Pulmonary artery endothelial cell (primary cell): ENCODE measurements around the gene WSCD2. TPM values are rescaled to one million over a fixed set of nuclear protein-coding genes. Genes with fewer than 3 reads are reported as not detected.
"Not testable (repeated sequence)": the region's sequence is repeated elsewhere in the genome, so short reads cannot be mapped to it uniquely, and the experiment has no call there.

Experiments
- DNase-seq: peaks from one replicate; pipeline ENCODE4 v3.0.0-alpha.2; 2011; ENCODE audit warnings: low read depth, low spot score
- total RNA-seq: library from RNA; depleted of rRNA; stranded (reverse); fragments of >200 nt; gene quantifications from 2 replicates; pipeline ENCODE4 v1.2.3, GENCODE V29; 2014

Gene WSCD2
- total RNA-seq, 1 donor from 2014 or later, result not detected

DNA sequence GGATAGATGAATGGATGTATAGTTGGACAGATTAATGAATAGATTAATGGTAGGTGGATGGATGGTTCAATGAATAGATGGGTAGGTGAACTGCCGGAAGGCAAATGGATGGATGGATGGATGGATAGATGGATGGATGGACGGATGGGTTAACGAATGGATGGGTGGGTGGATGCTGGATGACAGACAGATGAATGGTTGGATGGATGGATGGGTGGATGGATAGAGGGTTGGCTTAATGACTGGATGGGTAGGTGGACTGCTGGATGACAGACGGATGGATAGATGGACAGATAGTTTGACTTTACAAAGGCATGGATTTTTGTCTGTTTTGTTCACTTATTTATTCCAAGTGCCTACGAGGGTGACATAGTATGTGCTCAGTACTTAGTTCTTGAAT is 64.4 kb downstream of the WSCD2 start:
- DNase-seq, result no peak

DNA sequence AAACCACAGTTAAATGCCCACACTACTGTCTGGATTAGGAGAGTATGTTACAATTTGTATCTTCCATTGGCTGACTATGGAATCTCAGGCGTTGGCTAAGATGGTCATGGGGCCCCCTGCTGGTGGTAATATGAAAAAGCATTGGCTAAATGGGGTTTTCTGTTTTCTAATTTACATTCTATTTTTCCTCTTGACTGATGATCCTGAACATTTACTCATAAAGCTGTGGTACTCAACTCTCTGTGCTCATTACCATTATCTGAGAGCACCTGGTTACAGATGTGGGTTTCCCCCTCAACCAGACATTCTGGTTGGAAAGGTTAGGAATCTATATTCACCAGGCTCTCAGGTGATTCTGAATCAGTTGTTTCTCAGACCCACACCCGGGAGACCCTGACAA is 64.8 kb downstream of the WSCD2 start:
- no peak for DNase-seq

DNA sequence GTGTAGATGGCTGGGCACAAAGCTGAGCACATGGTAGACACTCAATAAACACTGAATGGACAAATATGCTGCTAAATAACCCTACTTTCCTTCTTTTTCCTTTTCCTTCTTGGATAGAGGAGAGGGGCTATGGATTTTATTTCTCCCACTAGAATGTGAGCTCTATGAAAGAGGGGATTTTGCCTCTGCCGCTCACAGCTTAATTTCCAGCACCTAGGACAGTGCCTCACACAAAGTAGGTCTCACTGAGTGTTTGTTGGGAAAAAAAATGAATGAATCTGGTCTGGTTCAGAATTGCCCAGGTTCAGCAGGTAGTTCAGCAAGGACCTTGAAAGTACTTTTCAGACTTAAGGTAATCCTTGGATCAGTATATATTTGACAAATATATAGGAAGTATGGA is 65.5 kb downstream of the WSCD2 start:
- no peak for DNase-seq

DNA sequence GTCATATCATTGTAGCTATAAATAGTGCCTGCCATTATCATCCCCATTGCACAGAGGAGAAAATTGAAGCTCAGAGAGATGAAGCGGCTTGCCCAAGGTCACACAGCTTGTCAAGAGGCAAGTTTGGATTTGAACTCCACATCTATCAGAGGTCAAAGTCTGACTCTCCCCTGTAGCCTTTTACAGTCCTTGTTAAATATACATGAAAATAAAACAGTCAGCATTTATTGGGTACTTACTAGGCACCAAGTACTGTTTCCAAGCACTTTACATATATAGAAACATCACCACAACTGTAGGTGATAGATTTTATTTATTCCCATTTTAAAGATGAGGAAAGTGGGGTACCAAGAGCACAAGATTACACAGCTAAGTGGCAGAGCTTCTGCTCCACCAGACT is 67.2 kb downstream of the WSCD2 start:
- DNase-seq, result no peak

DNA sequence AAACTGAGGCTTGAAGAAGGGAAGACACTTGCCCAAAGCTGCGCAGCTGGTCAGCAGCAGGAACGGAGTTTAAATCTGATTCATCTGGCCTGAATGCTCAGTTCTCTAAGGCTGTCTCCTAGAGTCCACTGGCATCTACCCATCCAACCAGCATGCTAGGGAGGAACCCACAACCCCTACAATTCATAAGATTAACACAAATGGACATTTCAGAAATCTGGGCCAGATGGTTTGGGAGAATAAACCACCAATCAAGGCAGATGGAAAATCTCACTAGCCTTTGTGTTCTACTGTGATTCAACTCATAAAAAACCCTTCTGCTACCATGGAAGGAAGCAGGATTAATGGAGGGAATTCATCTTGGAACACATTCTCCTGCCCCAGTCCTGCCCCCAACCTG is 67.8 kb downstream of the WSCD2 start:
- DNase-seq, result no peak

DNA sequence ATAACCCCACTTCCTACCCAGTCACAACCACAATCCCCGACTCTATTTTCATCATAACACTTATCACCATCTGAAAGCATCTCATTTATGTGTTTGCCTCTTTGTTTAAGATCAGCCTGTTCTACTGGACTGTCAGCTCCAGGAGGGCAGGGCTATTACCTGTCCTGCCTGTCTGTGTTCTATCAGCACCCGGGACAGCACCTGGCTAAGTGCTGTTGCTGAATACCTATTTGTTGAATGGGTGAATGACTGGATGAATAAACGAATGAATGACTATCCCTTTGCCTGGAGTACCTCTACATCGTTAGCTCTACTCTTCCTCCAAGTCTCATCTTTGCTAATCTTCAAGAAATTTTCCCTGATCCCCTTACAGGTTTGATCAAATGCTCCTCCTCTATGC is 69.0 kb downstream of the WSCD2 start:
- no peak for DNase-seq

DNA sequence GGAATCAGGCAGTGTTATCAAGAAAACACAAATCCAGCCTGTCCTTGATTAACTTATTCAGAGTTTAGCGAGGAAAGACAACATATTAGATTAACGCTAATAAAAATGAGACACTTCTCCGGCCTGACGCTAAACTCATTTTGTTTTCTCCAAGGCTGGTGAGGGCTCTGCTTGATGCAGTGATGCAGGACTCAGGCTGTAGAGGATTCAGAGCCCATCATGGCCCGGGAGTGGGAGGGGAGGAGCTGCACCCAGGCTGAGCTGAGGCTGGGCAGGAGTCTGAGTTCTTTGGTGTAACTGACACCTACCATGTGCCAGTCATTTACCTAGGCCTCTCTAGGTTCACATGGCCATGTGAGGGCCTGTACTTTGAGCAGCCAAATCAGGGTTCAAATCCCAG is 70.0 kb downstream of the WSCD2 start:
- DNase-seq, result no peak

DNA sequence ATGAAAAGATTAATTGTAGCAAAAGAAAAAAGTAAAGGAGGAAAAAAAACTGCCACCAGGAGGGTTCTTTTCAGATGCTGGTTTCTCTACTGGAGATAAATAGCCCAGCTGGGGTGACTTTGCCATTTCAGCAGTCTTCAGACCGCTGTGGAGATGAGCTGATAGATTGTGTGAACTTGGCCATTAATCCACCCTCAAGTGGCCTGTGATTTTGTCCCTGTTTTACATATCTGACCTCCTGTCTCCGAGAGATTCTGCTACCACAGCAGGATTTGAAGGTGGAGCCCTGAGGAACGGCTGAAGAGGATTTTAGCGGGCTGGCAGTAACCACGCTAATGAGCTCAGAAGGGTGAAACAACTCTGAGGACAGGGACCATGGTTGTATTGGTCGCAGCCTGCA is 72.7 kb downstream of the WSCD2 start:
- DNase-seq, result no peak

DNA sequence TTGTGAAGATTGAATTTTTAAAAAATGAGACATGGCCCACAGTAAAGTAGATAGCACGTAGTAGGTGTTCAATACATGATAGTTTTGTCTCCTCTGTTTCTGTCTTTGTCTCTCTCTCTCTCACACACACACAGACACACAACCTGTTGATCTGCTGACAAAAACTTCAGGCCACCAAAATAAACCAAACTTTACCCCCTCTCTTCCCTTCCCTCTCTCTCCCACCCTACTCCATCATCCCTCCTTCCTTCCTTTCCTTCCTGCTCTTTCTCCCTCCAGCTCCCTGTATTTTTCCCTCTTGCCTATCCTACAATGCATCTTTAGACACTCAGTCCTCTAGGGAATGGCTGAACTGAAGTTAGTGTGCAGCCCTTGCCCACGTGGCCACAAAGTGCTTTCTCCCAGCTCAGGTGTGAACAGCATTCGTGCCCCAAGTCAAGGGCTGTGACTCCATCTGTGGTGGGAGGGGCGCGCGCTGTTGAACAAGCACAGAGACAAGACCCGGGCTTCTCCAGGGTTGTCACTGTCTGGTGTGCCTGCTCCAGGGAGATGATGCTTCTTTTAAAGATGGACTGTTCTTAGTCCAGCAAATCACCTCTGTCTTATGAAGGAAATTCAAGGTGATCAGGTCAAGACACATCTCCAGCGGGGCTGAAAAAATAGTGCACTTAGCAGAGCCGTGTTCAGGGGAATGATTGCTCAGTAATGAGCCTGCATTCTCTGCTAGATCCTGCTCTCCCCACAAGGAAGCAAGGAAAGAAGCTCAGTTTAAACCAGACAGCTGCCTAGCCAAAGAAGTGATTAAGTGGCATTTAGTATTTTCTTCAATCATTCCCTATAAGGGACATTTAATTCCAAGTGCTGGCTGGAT is 75.3 kb downstream of the WSCD2 start:
- no peak for DNase-seq

DNA sequence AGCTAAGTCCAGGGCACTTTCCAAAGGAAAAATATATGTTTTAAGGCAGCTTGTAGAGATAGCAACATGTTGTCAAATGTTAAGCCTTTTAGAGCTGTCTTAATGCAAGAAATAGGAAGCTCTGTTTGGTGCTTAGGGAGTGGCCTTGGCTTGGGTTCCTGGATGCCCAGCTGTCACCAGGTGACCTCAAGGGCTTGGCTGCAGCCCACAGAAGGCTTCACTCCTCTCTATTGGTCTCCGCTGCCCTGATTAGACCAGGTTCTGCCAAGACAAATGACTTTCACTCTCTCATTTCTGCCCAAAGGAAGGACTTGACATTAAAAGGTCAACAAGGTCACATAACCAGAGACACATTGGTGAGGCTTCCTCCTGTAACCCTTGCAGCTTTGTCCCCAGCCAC is 76.8 kb downstream of the WSCD2 start:
- no peak for DNase-seq

DNA sequence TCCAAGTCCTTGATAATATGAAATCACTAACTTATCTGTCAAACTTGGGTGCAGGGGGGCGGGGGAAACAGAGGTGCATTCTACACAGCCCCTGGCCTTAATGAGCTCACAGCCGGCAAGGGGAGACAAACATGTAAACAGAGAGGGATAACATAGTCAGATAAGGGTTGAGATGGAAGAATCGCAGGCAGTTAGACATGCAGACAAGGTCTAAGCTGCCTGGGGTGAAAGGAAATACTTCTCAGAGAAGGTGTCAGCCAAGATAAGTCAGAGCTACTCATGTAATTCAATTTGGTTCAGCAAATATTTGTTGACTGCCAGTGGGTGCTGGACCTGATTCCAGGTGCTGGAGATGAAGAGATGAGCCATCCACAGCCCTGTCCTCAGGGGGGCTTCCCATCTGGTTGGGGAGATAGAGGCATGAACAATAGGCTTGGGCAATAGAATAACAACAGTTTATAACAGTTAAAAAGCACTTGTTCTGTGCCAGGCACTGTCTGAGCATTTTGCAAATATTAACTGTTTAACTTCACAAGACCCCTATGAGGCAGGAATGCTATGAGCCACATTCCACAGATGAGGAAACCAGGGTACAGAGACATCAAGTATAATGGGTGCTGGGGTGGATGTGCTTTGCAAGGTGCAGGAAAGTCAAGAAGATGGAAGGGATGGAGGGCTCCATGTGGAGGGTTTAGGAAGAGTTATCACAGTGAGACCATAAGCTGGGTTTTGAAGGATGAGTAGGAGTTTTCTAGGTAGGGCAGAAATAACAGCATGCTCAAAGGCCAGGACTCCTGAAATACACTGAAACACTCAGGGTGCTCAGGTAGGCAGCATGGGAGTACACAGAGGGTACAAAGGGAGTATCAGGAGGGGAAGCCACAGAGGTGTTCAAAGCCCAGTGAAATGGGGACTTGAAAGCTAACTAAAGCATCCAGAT is 79.0 kb downstream of the WSCD2 start:
- no peak for DNase-seq

DNA sequence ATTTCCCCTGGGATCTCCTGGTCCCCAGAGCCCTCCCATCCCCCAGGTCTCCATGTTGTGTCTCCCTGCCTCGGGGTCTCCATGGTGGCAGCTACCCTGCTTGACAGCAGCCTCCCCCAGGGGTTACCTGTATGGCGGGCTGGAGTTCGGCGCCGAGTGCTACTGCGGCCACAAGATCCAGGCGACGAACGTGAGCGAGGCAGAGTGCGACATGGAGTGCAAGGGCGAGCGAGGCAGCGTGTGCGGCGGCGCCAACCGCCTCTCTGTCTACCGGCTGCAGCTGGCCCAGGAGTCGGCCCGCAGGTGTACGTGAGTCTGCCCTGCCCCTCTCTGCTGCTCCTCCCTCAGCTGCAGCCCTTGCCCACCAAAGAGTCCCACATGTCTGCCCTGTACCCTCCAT is 80.9 kb downstream of the WSCD2 start:
- DNase-seq, result no peak

DNA sequence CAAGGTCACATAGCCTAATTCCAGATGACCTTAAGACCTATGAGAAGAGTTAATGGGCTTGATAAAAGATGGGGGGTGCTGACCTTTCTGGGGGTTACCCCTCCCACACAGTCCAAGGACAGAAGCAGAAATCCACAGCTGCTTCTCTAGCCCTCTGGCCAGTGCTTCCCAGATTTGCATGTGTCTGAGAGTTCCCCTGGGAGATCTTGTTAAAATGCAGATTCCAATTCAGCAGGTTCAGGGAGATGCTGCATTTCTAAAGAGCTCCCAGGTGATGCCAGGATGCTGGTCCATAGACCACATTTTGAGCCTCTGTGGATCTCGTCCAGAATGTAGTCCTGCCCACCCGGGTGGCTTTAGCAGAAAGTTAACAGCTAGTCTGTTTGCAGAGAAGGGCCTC is 82.1 kb downstream of the WSCD2 start:
- DNase-seq, result no peak

DNA sequence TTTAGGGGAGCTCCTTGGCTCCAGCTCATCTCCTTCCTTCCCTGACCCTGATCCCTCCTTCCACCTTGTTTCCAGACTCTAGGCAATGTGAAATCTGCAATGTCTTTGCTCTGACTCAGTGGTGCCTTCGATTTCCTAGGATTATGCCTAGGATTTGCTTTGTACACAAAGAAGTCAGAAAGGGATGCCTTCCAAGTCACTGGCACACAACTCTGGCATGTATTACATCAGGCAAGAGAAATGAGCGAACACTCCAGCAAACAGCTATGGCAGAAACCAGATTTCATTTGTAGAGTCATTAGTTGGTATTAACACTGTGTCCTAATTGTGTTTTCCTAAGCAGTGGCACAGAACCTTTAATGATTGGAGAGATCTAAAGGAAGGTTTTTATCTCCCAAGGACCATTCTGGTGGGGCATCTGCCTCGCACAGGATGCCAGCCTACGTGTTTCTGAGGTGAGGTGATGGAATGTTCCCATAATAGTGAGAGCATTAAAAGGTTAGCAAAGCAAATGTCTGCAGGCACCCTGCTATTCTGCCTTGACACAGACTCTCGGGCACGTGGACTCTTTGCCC is 84.9 kb downstream of the WSCD2 start:
- no peak for DNase-seq

DNA sequence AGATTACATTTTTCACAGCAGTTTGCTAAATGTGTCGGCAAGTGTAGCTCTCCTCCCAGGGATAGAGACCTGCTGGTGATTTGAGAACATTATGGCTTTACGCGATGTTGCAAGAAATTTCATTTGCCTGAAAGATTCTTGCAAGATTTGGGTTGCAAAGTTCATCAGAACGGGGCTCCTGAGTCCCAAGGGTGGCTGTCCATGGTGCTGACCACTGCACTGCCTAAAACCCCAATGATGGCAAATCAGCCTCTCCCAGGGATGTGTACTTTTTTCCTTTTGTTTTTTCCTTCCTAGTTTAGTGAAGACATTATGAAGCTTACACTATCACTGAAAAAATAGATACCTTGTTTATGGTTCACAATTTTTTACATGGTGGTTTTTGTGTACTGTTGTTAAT is 85.4 kb downstream of the WSCD2 start:
- DNase-seq, result no peak

DNA sequence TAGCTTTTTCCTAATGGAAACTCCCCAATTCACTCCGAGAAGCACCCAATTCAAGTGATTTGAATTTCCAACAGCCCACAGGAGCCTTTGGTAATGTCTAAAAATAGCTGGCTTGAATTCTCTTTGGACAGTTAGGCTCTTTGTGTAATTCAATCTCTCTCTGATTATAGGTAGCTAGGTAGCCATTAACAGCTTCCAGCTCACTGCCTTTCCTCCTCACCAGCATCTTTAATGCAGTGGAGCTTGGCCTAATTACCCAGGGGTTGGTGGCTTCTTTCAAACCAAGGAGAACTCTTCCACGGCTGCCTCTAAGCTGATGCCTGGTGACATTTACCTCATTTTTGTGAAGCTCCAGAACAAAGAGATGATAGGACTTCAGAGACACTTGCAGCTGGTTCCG is 86.4 kb downstream of the WSCD2 start:
- DNase-seq, result no peak

DNA sequence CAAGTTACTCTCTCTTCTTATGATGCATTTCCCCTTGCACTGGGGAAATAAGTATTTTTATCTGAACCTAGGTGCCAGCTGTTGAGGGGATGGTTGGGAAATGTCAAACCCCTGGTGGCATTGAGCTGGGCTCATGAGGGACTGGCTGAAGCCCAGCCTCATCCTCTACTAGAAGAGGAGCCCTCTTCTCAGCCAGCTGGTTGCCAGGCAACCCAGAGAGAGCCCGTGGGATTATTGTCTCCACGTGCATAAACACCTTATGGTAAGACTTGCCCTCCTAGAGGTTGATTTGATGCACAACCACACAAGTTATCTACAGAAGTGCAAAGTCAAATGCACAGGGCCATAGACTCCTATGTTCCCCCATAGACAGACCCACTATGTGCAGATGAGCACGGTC is 89.8 kb downstream of the WSCD2 start:
- no peak for DNase-seq

DNA sequence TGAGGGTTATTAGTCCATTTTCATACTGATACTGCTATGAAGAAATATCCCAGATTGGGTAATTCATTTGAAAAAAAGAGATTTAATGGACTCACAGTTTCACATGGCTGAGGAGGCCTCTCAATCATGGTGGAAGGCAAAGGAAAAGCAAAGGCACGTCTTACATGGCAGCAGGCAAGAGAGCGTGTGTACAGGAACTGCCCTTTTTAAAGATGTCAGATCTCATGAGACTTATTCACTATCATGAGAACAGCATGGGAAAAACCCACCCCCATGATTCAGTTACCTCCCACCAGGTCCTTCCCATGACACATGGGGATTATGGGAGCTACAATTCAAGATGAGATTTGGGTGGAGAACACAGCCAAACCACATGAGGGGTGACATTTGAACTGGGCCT is 96.0 kb downstream of the WSCD2 start:
- DNase-seq, result not testable (repeated sequence)

DNA sequence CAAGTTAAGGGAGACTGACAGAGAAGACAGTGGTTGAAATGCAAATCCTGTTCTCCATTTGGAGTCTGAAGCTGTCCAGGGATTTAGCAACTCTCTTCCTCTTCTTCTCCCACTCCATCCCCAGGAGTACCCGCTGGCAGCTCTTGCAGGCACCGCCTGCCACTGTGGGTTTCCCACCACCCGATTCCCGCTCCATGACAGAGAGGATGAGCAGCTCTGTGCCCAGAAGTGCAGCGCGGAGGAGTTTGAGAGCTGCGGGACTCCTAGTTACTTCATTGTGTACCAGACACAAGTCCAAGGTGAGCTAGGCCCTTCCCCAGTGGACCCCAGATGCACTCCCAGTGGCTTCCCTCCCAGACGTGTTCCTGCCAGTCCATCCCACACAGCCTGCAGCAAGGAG is 97.8 kb downstream of the WSCD2 start:
- no peak for DNase-seq

DNA sequence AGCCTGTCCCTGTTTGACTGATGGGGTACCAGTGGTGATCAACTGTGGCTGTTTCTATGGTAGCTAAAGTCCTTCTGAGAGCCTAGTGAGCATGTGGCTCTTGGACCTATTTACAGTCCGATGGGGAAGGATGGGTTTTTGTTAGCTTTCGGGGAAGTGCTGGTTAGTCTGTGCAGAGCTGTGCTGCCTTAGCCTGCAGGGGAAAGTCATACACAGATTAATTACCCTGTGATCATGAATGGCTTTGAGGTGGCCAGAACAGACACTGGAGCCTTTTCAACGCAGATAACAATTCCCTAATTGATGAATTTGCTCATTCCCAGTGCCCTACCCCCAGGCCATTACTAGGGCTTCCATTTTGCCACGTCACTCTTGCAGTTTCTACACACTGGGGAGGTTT is 99.7 kb downstream of the WSCD2 start:
- no peak for DNase-seq

DNA sequence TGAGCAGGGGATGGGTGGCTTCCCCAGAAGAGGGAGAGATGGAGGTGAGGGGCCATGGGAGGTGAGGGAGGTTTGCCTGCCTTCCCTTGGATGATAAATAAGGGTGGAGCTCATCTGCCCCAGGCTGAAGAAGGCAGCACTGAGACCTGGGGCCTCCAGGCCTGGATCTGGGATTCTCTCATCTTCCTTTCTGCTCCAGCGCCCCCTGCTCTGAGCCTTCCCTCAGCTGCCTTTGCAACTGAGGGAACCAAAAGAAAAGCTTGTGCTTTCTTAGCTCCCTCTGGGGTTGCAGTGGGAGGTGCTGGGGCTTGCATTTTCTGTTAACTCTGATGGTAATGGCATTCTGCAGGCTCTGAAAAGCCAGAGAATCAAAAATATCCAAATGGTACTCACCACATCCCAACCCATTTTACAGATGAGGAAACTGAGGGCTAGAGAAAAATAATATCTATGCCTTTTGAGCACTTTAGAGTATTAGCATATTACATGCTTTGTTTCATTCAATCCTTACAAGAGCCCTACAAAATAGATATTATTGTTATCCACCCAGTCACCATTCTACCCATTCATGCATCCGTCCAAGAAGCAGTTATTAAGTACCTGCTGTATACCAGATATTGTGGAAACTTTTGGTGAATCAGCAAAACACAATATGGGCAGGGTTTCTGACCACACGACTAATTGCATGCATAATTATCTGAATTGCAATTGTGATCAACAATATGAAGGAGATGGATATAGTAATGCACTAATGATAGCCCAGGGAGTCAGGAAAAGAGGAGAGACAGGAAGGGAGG is 102.2 kb downstream of the WSCD2 start:
- DNase-seq, result no peak
